DLD1 (cell line): ENCODE results near the gene RPL14.

Experiments
- in situ Hi-C: cut with HindIII; loops from 2 replicates; pipeline ENCODE4 v1.10.0; 2017; ENCODE audit warnings: low sequenced_read_pairs

RPL14 gene

GRCh38 chr3:40516201-40516600 lies 59.1 kb downstream of the RPL14 start:
- in situ Hi-C loops, result no loop called here

- in situ Hi-C loops, result no loop called here
Measured at GRCh38 chr3:40518067-40518466, 60.9 kb downstream of the RPL14 start.
